ENCODE data around the gene GBX1.

Gene GBX1

DNA sequence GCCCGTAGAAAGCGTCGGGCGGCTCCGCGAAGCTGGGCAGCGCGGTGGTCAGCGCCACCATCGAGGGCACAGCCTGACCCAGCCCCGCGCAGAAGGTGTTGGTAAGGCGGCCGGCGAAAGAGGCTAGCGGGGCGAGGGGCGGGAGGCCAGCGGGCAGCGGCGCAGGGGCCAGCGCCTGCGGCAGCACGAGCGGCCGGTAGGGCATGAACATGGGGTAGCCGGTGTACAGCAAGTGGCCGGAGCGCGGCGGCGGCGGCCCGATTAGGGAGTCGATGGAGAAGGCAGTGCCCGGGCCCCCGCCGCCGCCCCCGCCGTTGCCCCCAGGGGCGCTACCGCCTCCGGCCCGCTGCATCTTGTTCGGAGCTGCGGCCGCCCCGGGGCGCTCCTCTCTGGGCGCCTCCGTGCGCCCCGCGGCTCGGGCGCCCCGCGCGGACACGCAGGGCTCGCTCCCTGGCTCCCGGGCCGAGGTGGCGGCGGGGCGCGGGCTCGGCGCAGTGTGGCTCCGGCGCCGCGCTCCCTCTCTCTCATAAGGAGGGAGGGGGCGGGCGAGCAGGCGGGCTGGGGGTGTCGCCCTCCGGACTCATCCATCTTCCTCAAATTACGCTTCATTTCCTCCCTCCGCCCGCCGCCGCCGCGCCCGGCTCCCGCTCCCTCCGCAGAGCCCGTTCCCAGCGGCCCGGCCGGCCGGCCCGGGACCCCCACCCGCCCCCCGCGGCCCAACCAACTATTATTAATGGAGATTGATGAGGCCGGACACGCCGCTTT is at the start of gene GBX1:
Gene GBX1 (minus strand): TSS at position 498 of the 765 bp plus-strand sequence. CDS start 146 bp downstream, at position 352.
- TF ChIP-seq, protein P1, sequence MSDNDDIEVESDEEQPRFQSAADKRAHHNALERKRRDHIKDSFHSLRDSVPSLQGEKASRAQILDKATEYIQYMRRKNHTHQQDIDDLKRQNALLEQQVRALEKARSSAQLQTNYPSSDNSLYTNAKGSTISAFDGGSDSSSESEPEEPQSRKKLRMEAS (IDR thresholded peaks at IDR 0.05; ENCODE audit: low read depth, low read length) = no peak
- no peak for TF ChIP-seq MYC (IDR thresholded peaks at IDR 0.05; ENCODE audit: low read depth, low read length)
- no peak for TF ChIP-seq POLR2A (IDR thresholded peaks at IDR 0.05; ENCODE audit: extremely low read depth, insufficient read length)
- TF ChIP-seq, protein P2, sequence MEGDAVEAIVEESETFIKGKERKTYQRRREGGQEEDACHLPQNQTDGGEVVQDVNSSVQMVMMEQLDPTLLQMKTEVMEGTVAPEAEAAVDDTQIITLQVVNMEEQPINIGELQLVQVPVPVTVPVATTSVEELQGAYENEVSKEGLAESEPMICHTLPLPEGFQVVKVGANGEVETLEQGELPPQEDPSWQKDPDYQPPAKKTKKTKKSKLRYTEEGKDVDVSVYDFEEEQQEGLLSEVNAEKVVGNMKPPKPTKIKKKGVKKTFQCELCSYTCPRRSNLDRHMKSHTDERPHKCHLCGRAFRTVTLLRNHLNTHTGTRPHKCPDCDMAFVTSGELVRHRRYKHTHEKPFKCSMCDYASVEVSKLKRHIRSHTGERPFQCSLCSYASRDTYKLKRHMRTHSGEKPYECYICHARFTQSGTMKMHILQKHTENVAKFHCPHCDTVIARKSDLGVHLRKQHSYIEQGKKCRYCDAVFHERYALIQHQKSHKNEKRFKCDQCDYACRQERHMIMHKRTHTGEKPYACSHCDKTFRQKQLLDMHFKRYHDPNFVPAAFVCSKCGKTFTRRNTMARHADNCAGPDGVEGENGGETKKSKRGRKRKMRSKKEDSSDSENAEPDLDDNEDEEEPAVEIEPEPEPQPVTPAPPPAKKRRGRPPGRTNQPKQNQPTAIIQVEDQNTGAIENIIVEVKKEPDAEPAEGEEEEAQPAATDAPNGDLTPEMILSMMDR (IDR thresholded peaks at IDR 0.05; ENCODE audit: low read depth, low read length) = no peak
- H3K4me3 ChIP-seq (ENCODE audit: low read depth, low read length) = no peak within 1 kb of the TSS
- no peak for DNase-seq (ENCODE audit: low read depth)

- H3K4me3 ChIP-seq (ENCODE audit: low read depth, low read length) = no peak overlapping the region
- TF ChIP-seq, protein P1 (IDR thresholded peaks at IDR 0.05; ENCODE audit: low read depth, low read length) = no peak
- no peak for TF ChIP-seq POLR2A (IDR thresholded peaks at IDR 0.05; ENCODE audit: extremely low read depth, insufficient read length)
- no peak for TF ChIP-seq MYC (IDR thresholded peaks at IDR 0.05; ENCODE audit: low read depth, low read length)
- TF ChIP-seq, protein P2 (IDR thresholded peaks at IDR 0.05; ENCODE audit: low read depth, low read length) = no peak
- no peak for DNase-seq (ENCODE audit: low read depth)
Observed at GRCh38 chr7:151215396-151215795, 47.9 kb upstream of the GBX1 start.

GRCh38 chr7:151213826-151214225 is 46.3 kb upstream of the GBX1 start:
- TF ChIP-seq, protein P2 (IDR thresholded peaks at IDR 0.05; ENCODE audit: low read depth, low read length) = no peak
- H3K4me3 ChIP-seq (ENCODE audit: low read depth, low read length) = no peak overlapping the region

GRCh38 chr7:151212626-151213025 is 45.1 kb upstream of the GBX1 start:
- no peak overlapping the region for H3K4me3 ChIP-seq (ENCODE audit: low read depth, low read length)
- TF ChIP-seq MYC (IDR thresholded peaks at IDR 0.05; ENCODE audit: low read depth, low read length) (no peak), POLR2A (IDR thresholded peaks at IDR 0.05; ENCODE audit: extremely low read depth, insufficient read length) (no peak)
- TF ChIP-seq, protein P2 (IDR thresholded peaks at IDR 0.05; ENCODE audit: low read depth, low read length) = no peak
- TF ChIP-seq, protein P1 (IDR thresholded peaks at IDR 0.05; ENCODE audit: low read depth, low read length) = no peak
- no peak for DNase-seq (ENCODE audit: low read depth)

More at GRCh38 chr7:151213826-151214225, 46.3 kb upstream of the GBX1 start:
- DNase-seq (ENCODE audit: low read depth) = no peak

DNA sequence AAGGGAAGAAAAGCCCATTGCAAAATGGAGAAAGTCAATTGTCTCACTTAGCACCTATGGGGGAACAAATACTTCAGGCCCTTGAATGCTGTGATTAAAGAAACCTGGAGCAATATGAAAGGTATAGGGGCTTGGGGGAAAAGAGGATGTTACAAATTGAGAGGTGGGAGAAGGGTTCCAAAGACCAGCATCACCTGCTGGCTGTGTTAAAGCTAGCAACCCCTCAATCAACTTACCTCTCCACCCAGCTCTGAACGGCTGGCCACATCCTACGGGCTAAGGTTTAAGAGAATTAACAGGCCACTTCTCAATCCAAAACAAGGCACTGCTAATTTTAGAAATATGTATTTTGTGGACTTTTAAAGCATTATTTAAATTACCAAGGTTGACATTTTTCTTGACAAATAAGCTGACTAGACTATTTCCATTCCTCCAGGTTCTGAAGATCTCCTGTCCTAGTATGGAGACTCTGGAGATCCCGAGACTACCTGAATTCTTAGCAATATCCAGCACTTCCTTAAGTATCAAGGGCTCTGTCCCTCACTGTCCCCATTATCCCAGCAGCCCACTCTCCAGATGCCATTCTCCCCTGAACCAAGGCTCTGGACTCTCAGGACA is 43.8 kb upstream of the GBX1 start:
- TF ChIP-seq, protein P1 (IDR thresholded peaks at IDR 0.05; ENCODE audit: low read depth, low read length) = no peak
- TF ChIP-seq, protein P2 (IDR thresholded peaks at IDR 0.05; ENCODE audit: low read depth, low read length) = no peak
- TF ChIP-seq POLR2A (IDR thresholded peaks at IDR 0.05; ENCODE audit: extremely low read depth, insufficient read length) = no peak
- TF ChIP-seq MYC (IDR thresholded peaks at IDR 0.05; ENCODE audit: low read depth, low read length) = no peak
- DNase-seq (ENCODE audit: low read depth) = no peak
- H3K4me3 ChIP-seq (ENCODE audit: low read depth, low read length) = no peak overlapping the region
